CD14-positive monocyte (primary cell): Measurements from ENCODE around the gene TAS2R50. TPM values are rescaled to one million over a fixed set of nuclear protein-coding genes. Genes with fewer than 3 reads are reported as not detected.

Source experiments
- DNase-seq, 3 donors: peaks; one replicate each; pipeline ENCODE4 v3.0.0-alpha.2; 2011 to 2022
- H2AFZ ChIP-seq: 2 replicates; pipeline ENCODE4 v1.6.0; 2012; ENCODE audit warnings: mild to moderate bottlenecking, low read depth, low read length, inconsistent platforms; ENCODE audit not compliant: insufficient read depth, poor library complexity, severe bottlenecking
- H3K27ac ChIP-seq, 2 donors: 1 replicate in 1 of 2; 2 replicates in 1 of 2; pipeline ENCODE4 v1.5.1; 2012 to 2013; ENCODE audit warnings: low read length in 2 of 2, control low read depth in 1 of 2, inconsistent platforms in 1 of 2, low read depth in 1 of 2, mild to moderate bottlenecking in 1 of 2
- H3K27me3 ChIP-seq, 2 donors: one replicate each; pipeline versions ENCODE4 v1.6.0 to v1.6.1; 2011 to 2013; ENCODE audit warnings: low read length in 2 of 2; ENCODE audit not compliant: control insufficient read depth in 2 of 2, insufficient read depth in 2 of 2
- H3K36me3 ChIP-seq, 2 donors: replicated peaks in 1 of 2; 1 replicate in 1 of 2; 2 replicates in 1 of 2; pipeline versions ENCODE4 v1.5.1 to v1.6.1; 2012 to 2013; ENCODE audit warnings: low read length in 2 of 2, control low read depth in 1 of 2, inconsistent platforms in 1 of 2, mild to moderate bottlenecking in 1 of 2; ENCODE audit not compliant: insufficient read depth in 2 of 2, control insufficient read depth in 1 of 2
- H3K4me1 ChIP-seq, 2 donors: 1 replicate in 1 of 2; 2 replicates in 1 of 2; pipeline versions ENCODE4 v1.5.1 to v1.6.1; 2012 to 2013; ENCODE audit warnings: low read length in 2 of 2, control low read depth in 1 of 2, inconsistent platforms in 1 of 2, mild to moderate bottlenecking in 1 of 2, moderate library complexity in 1 of 2; ENCODE audit not compliant: insufficient read depth in 2 of 2, control insufficient read depth in 1 of 2
- H3K4me2 ChIP-seq: replicated peaks from 2 replicates; pipeline ENCODE3; 2012; ENCODE audit warnings: low read length, moderate library complexity, mild to moderate bottlenecking; ENCODE audit not compliant: poor library complexity, severe bottlenecking; ENCODE audit errors: extremely low read depth
- H3K4me3 ChIP-seq, 3 experiments: fragments of 200-600 bp in 1 of 3; sonication (generic) in 1 of 3; replicated peaks in 1 of 3; 1 replicate in 2 of 3; 2 replicates in 1 of 3; pipeline ENCODE4 v1.5.1; 2011 to 2013; ENCODE audit warnings: low read length in 3 of 3, mild to moderate bottlenecking in 3 of 3, control low read depth in 2 of 3, low read depth in 2 of 3, inconsistent platforms in 1 of 3, moderate library complexity in 1 of 3
- H3K79me2 ChIP-seq: 2 replicates; pipeline ENCODE4 v1.6.0; 2012; ENCODE audit warnings: mild to moderate bottlenecking, control low read depth, inconsistent platforms, low read length, moderate library complexity; ENCODE audit not compliant: insufficient read depth
- H3K9ac ChIP-seq: 2 replicates; pipeline ENCODE4 v1.6.0; 2017; ENCODE audit warnings: low read length, mild to moderate bottlenecking; ENCODE audit not compliant: insufficient read depth, poor library complexity, severe bottlenecking
- H3K9me3 ChIP-seq, 2 donors: replicated peaks in 1 of 2; 1 replicate in 1 of 2; 2 replicates in 1 of 2; pipeline versions ENCODE4 v1.5.1 to v1.6.1; 2012 to 2013; ENCODE audit warnings: low read length in 2 of 2, control low read depth in 1 of 2; ENCODE audit not compliant: control insufficient read depth in 1 of 2, insufficient read depth in 1 of 2
- H4K20me1 ChIP-seq: 2 replicates; pipeline ENCODE4 v1.6.0; 2012; ENCODE audit warnings: mild to moderate bottlenecking, low read length, control low read depth, moderate library complexity; ENCODE audit not compliant: insufficient read depth
- H3K27ac Mint-ChIP-seq, 7 donors: one replicate each; pipeline ENCODE4 v1.8.0; 2020; ENCODE audit warnings: mild to moderate bottlenecking in 7 of 7, mixed read lengths in 7 of 7, moderate library complexity in 6 of 7, inconsistent platforms in 2 of 7
- H3K27me3 Mint-ChIP-seq, 3 donors: one replicate each; pipeline ENCODE4 v1.8.0; 2021 to 2022; ENCODE audit warnings: low read depth in 3 of 3, mild to moderate bottlenecking in 3 of 3, mixed read lengths in 3 of 3, moderate library complexity in 3 of 3, inconsistent platforms in 1 of 3
- H3K36me3 Mint-ChIP-seq, 2 donors: one replicate each; pipeline ENCODE4 v1.8.0; 2020; ENCODE audit warnings: mixed read lengths in 2 of 2, inconsistent platforms in 1 of 2, mild to moderate bottlenecking in 1 of 2
- H3K4me1 Mint-ChIP-seq: one replicate; pipeline ENCODE4 v1.8.0; 2020; ENCODE audit warnings: mild to moderate bottlenecking, mixed read lengths
- H3K4me3 Mint-ChIP-seq, 2 donors: one replicate each; pipeline ENCODE4 v1.8.0; 2020; ENCODE audit warnings: mild to moderate bottlenecking in 2 of 2, mixed read lengths in 2 of 2, moderate library complexity in 1 of 2
- H3K9me3 Mint-ChIP-seq, 7 donors: one replicate each; pipeline ENCODE4 v1.8.0; 2020 to 2022; ENCODE audit warnings: mixed read lengths in 7 of 7, mild to moderate bottlenecking in 6 of 7, moderate library complexity in 6 of 7, inconsistent platforms in 2 of 7
- WGBS: methylation state at CpG from one replicate; pipeline ENCODE4 v1.1.5; 2013; ENCODE audit warnings: missing lambda C conversion rate; ENCODE audit not compliant: insufficient coverage; 5-methylcytosine and 5-hydroxymethylcytosine counted together
- intact Hi-C, 2 donors: fragments of 100-400 bp; cut with micrococcal nuclease; formaldehyde crosslinking; loops; one replicate each; pipeline versions ENCODE4 v1.15.0 to v1.15.1; 2023
- polyA plus RNA-seq, 3 donors: library from polyadenylated mRNA; depleted of rRNA in 1 of 3; unstranded in 2 of 3; stranded (reverse) in 1 of 3; fragments of 300-500 nt in 2 of 3; fragments of >200 nt in 1 of 3; fragmentation: Illumina TruSeq in 2 of 3; gene quantifications; 1 replicate in 2 of 3; 2 replicates in 1 of 3; pipeline ENCODE4 v1.2.3, GENCODE V29; 2012 to 2021
- TF ChIP-seq, protein P1 (sequence below): fragments of 200-600 bp; IDR thresholded peaks from one replicate; pipeline ENCODE4 v1.8.0; 2022; ENCODE audit warnings: antibody characterized with exemption, mild to moderate bottlenecking

Gene TAS2R50
- polyA plus RNA-seq, 3 donors: 0.27 TPM; not detected in 2

DNA sequence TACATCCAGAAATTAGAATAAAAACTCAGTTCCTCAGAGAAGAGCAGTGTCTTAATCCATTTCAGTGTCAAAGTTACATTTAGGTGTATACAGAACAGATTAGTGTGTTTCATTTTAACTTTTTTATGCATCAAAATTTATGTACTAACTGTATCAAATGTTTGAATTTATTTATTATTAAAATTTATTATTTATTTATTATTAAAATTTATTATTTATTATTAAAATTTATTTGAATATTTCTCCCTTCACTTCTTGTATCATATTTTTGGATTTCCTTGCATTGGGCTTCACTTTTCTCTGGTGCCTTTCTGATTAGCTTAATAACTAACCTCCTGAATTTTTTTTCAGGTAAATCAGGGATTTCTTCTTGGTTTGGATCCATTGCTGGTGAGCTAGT lies 45.3 kb downstream of the TAS2R50 start:
- Histone ChIP-seq H3K4me1 (no peaks in the 10 kb centered on the region), H3K4me2 (no peak overlapping the region)
- TF ChIP-seq, protein P1, sequence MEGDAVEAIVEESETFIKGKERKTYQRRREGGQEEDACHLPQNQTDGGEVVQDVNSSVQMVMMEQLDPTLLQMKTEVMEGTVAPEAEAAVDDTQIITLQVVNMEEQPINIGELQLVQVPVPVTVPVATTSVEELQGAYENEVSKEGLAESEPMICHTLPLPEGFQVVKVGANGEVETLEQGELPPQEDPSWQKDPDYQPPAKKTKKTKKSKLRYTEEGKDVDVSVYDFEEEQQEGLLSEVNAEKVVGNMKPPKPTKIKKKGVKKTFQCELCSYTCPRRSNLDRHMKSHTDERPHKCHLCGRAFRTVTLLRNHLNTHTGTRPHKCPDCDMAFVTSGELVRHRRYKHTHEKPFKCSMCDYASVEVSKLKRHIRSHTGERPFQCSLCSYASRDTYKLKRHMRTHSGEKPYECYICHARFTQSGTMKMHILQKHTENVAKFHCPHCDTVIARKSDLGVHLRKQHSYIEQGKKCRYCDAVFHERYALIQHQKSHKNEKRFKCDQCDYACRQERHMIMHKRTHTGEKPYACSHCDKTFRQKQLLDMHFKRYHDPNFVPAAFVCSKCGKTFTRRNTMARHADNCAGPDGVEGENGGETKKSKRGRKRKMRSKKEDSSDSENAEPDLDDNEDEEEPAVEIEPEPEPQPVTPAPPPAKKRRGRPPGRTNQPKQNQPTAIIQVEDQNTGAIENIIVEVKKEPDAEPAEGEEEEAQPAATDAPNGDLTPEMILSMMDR: no peak

DNA sequence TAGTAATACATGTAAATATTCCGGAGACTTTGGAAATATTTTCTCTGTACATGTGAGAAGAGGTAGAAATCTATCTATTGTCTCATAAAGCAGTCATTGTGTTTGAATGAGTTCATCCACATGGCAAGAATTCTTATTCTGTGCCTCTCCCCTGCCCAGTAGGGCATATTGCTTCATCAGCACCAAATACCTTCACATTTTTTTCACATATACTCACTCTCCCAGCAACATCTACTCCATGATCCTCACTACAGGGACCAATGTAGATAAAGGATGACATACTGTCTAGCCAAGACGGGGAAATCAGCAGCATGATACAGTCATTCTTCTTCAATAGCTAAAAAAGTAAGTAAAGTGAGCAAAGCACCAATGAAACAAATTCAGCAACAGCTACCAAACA lies 46.3 kb downstream of the TAS2R50 start:
- no peak overlapping the region for H3K9ac ChIP-seq
- H3K27me3 ChIP-seq: no peaks in the 10 kb centered on the region
- peaks cover 0 to 3% of the 10 kb centered on the region in 2 donors for H3K36me3 Mint-ChIP-seq
- H3K79me2 ChIP-seq: no peaks in the 10 kb centered on the region
- no peak overlapping the region for H3K4me3 ChIP-seq
- no peak for DNase-seq
- no peaks in the 10 kb centered on the region for H4K20me1 ChIP-seq
- H3K4me3 Mint-ChIP-seq: no peak overlapping the region
- peaks cover 0 to 1% (median 0%) of the 10 kb centered on the region in 3 donors for H3K27me3 Mint-ChIP-seq
- H3K4me1 Mint-ChIP-seq: peaks cover 3% of the 10 kb centered on the region
- H3K27ac ChIP-seq: no peak overlapping the region
- H3K9me3 ChIP-seq: peaks cover 0 to 2% of the 10 kb centered on the region in 2 donors
- TF ChIP-seq, protein P1: no peak
- no CpG with 5 or more reads among the region's 2 CpGs for WGBS
- no peak overlapping the region for H2AFZ ChIP-seq
- no peak overlapping the region for H3K27ac Mint-ChIP-seq
- no peaks in the 10 kb centered on the region for H3K4me1 ChIP-seq
- H3K9me3 Mint-ChIP-seq: peaks cover under 1 to 6% (median 4%) of the 10 kb centered on the region in 7 donors
- intact Hi-C loops: no loop called here
- H3K36me3 ChIP-seq: no peaks in the 10 kb centered on the region
- no peak overlapping the region for H3K4me2 ChIP-seq

More for the DNA sequence above, 45.3 kb downstream of the TAS2R50 start:
- H3K27ac Mint-ChIP-seq: no peak overlapping the region
- Histone ChIP-seq H3K27ac (no peak overlapping the region), H3K79me2 (no peaks in the 10 kb centered on the region), H2AFZ (no peak overlapping the region), H3K36me3 (no peaks in the 10 kb centered on the region), H3K9ac (no peak overlapping the region), H4K20me1 (no peaks in the 10 kb centered on the region), H3K9me3 (peaks cover 0 to 6% of the 10 kb centered on the region in 2 donors), H3K27me3 (no peaks in the 10 kb centered on the region), H3K4me3 (no peak overlapping the region)
- peaks cover 0 to 3% of the 10 kb centered on the region in 2 donors for H3K36me3 Mint-ChIP-seq
- H3K27me3 Mint-ChIP-seq: peaks cover 0 to 1% (median 0%) of the 10 kb centered on the region in 3 donors
- H3K4me1 Mint-ChIP-seq: peaks cover 3% of the 10 kb centered on the region
- DNase-seq: no peak
- intact Hi-C loops: no loop called here
- no peak overlapping the region for H3K4me3 Mint-ChIP-seq
- peaks cover 1 to 15% (median 9%) of the 10 kb centered on the region in 7 donors for H3K9me3 Mint-ChIP-seq
